Thyroid gland (tissue), 4 donors: Measurements from ENCODE around the gene NOBOX. TPM values are rescaled to one million over a fixed set of nuclear protein-coding genes. Genes with fewer than 3 reads are reported as not detected.
"Not testable (repeated sequence)": the region's sequence is repeated elsewhere in the genome, so short reads cannot be mapped to it uniquely, and the experiment has no call there.

Source experiments
- DNase-seq, 2 donors: peaks; one replicate each; pipeline ENCODE4 v3.0.0-alpha.2; 2019
- H3K27ac ChIP-seq, 3 donors: fragments of 200-600 bp; sonication (generic); 1 replicate in 2 of 3; 2 replicates in 1 of 3; pipeline ENCODE4 v1.5.1; 2016 to 2019; ENCODE audit warnings: mild to moderate bottlenecking in 1 of 3, moderate library complexity in 1 of 3
- H3K27me3 ChIP-seq: fragments of 200-600 bp; sonication (generic); one replicate; pipeline ENCODE4 v1.5.1; 2019
- H3K36me3 ChIP-seq, 2 donors: fragments of 200-600 bp; sonication (generic); one replicate each; pipeline ENCODE4 v1.5.1; 2016 to 2019
- H3K4me1 ChIP-seq, 2 donors: fragments of 200-600 bp; sonication (generic); one replicate each; pipeline ENCODE4 v1.5.1; 2017 to 2019
- H3K4me3 ChIP-seq, 3 donors: fragments of 200-600 bp; sonication (generic); replicated peaks in 1 of 3; 1 replicate in 2 of 3; 2 replicates in 1 of 3; pipeline ENCODE4 v1.5.1; 2016; ENCODE audit warnings: mild to moderate bottlenecking in 1 of 3
- H3K9me3 ChIP-seq: fragments of 200-600 bp; sonication (generic); one replicate; pipeline ENCODE4 v1.5.1; 2017
- CTCF ChIP-seq, 6 experiments: fragments of 200-600 bp in 3 of 6; fragments of 450-650 bp in 3 of 6; sonication (generic) in 3 of 6; IDR thresholded peaks; one replicate each; pipeline ENCODE4 v1.5.1; 2016 to 2019; ENCODE audit warnings: antibody characterized with exemption in 6 of 6, mild to moderate bottlenecking in 2 of 6, inconsistent platforms in 1 of 6, moderate library complexity in 1 of 6
- POLR2A ChIP-seq, 2 donors: fragments of 450-650 bp; IDR thresholded peaks; one replicate each; pipeline ENCODE4 v1.6.1; 2017; ENCODE audit warnings: antibody characterized with exemption in 2 of 2, mild to moderate bottlenecking in 2 of 2, moderate library complexity in 1 of 2
- WGBS, 2 donors: methylation state at CpG; one replicate each; pipeline ENCODE4 v1.1.5; 2017; 5-methylcytosine and 5-hydroxymethylcytosine counted together
- intact Hi-C: fragments of 100-400 bp; cut with DNase I; formaldehyde crosslinking; loops from one replicate; pipeline ENCODE4 v1.15.1; 2023
- total RNA-seq, 4 donors: library from RNA; depleted of rRNA; stranded (reverse); fragments of >200 nt; gene quantifications; one replicate each; pipeline ENCODE4 v1.2.3, GENCODE V29; 2016

Gene NOBOX
- total RNA-seq, 4 donors from 2014 or later: not detected

- Histone ChIP-seq H3K36me3 (no peaks in the 10 kb centered on the region), H3K4me1 (no peaks in the 10 kb centered on the region), H3K9me3 (no peaks in the 10 kb centered on the region), H3K4me3 (no peak overlapping the region), H3K27me3 (no peaks in the 10 kb centered on the region), H3K27ac (no peak overlapping the region)
- peak in 4 of 6 experiments; percentile 21 to 58 (median 50) for TF ChIP-seq CTCF (IDR thresholded peaks at IDR 0.05)
- no peak for TF ChIP-seq POLR2A (IDR thresholded peaks at IDR 0.05)
- intact Hi-C loops: no loop called here
- DNase-seq: peak; percentile 48 to 56
- WGBS, 2 donors: 81 to 84% methylated on average over 4 of the region's 4 CpGs
Measured at GRCh38 chr7:144437370-144438191, 34.1 kb upstream of the NOBOX start.

GRCh38 chr7:144436500-144436899, 33.0 kb upstream of the NOBOX start:
- no peak for TF ChIP-seq CTCF (IDR thresholded peaks at IDR 0.05)
- no peak for TF ChIP-seq POLR2A (IDR thresholded peaks at IDR 0.05)
- H3K36me3 ChIP-seq: no peaks in the 10 kb centered on the region
- H3K4me3 ChIP-seq: no peak overlapping the region
- H3K27me3 ChIP-seq: no peaks in the 10 kb centered on the region
- WGBS, 2 donors: 83% methylated on average over 9 of the region's 9 CpGs
- no peak overlapping the region for H3K27ac ChIP-seq
- DNase-seq: no peak
- H3K4me1 ChIP-seq: no peaks in the 10 kb centered on the region
- H3K9me3 ChIP-seq: no peaks in the 10 kb centered on the region
- intact Hi-C loops: no loop called here

- Histone ChIP-seq H3K27ac (no peak overlapping the region), H3K27me3 (no peaks in the 10 kb centered on the region), H3K4me1 (no peaks in the 10 kb centered on the region), H3K4me3 (no peak overlapping the region), H3K9me3 (no peaks in the 10 kb centered on the region), H3K36me3 (no peaks in the 10 kb centered on the region)
- WGBS, 2 donors: 80 to 86% methylated on average over 2 of the region's 2 CpGs
- intact Hi-C loops: no loop called here
- no peak for DNase-seq
- TF ChIP-seq CTCF (IDR thresholded peaks at IDR 0.05) (no peak), POLR2A (IDR thresholded peaks at IDR 0.05) (no peak)
Measured at GRCh38 chr7:144428431-144428830, 24.9 kb upstream of the NOBOX start.

- H3K9me3 ChIP-seq, H3K4me1 ChIP-seq, H3K36me3 ChIP-seq, intact Hi-C loops, H3K4me3 ChIP-seq, H3K27ac ChIP-seq, H3K27me3 ChIP-seq, DNase-seq: not testable (repeated sequence)
- WGBS, 2 donors: 46 to 51% methylated on average over 2 of the region's 2 CpGs
Measured at GRCh38 chr7:144427539-144427938, 24.0 kb upstream of the NOBOX start.

- H3K27ac ChIP-seq, H3K4me1 ChIP-seq, DNase-seq, H3K27me3 ChIP-seq, intact Hi-C loops, H3K36me3 ChIP-seq, H3K4me3 ChIP-seq, H3K9me3 ChIP-seq: not testable (repeated sequence)
- WGBS, 2 donors: 85 to 90% methylated on average over 4 of the region's 4 CpGs
Measured at GRCh38 chr7:144418931-144419330, 15.4 kb upstream of the NOBOX start.

- Histone ChIP-seq H3K4me1 (no peaks in the 10 kb centered on the region), H3K36me3 (no peaks in the 10 kb centered on the region), H3K4me3 (no peak overlapping the region), H3K27ac (no peak overlapping the region), H3K27me3 (no peaks in the 10 kb centered on the region), H3K9me3 (no peaks in the 10 kb centered on the region)
- DNase-seq: no peak
- no peak for TF ChIP-seq CTCF (IDR thresholded peaks at IDR 0.05)
- no peak for TF ChIP-seq POLR2A (IDR thresholded peaks at IDR 0.05)
- intact Hi-C loops: no loop called here
Measured at GRCh38 chr7:144416341-144416740, 12.8 kb upstream of the NOBOX start.
